ENCODE data around the gene ZNF366.

ZNF366 gene

GRCh38 chr5:72487177-72487576 lies 20.0 kb downstream of the ZNF366 start:
- DNase-seq: no peak

DNA sequence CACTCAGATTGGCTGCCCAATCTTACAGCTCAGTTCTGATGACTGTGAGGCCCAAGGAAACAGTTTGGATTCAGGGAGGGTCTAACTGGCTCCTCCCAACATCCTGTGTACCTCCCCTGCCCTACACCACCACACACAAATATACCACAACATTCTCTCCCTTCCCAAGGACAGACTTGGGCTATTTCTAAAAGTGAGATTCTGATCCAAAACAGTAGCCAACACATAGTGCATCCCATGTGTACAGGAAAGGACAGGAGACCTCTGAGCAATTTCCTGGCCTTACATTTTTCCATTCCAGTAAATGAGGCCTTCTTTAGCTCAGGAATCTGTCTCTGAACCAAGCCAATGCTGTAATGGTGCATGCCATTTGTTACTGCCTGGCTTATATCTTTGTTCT lies 20.8 kb downstream of the ZNF366 start:
- DNase-seq: no peak

DNA sequence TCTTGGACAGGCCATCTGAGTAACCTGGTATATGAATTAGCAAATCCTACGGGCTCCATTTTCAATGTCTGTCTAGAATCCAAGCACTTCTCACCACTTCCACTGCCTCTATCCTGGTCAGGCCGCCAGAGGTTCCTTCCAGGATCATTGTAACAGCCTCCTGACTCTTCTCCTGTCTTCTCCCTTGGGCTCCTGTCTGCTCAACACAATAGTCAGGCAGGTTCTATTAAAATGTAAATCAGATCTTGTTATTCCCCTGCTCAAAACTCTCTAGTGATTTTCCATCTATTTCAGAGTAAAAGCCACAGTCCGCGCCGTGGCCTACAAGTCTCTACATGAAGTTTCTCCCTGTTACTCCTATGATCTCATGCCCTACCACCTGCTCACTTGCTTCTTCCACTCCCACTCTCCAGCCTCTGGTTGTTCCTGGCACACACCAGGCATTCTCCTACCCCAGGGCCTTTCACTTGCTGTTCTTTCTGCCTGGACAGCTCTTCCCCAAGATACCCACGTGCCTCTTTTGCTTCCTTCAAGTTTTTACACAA lies 21.7 kb downstream of the ZNF366 start:
- DNase-seq: no peak

GRCh38 chr5:72482046-72482445 lies 25.2 kb downstream of the ZNF366 start:
- DNase-seq: no peak

- DNase-seq: peak; percentile 44
Observed at GRCh38 chr5:72480841-72481240, 26.4 kb downstream of the ZNF366 start.

GRCh38 chr5:72479921-72480320 lies 27.3 kb downstream of the ZNF366 start:
- DNase-seq: no peak

- no peak for DNase-seq
Observed at GRCh38 chr5:72478684-72479083, 28.5 kb downstream of the ZNF366 start.

DNA sequence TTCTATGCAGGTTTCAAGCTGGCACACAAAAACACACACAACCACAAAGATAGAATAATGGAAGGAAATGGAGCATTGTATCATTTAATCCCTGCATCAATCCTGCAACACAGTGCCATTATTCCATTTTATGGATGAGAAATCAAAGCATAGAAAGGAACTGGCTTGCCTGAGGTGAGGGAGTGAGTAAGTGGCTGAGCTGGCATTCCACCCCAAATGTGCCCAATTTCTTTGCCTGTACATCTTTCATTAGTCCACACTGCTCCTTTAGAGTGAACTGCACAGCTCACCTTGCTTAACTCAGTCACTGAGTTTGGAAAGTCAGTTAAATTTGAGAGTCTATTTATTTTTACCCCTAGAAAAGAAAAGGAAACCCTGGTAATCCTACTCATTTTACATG lies 28.9 kb downstream of the ZNF366 start:
- no peak for DNase-seq

- no peak for DNase-seq
Observed at GRCh38 chr5:72477644-72478043, 29.6 kb downstream of the ZNF366 start.

GRCh38 chr5:72477176-72477575 lies 30.0 kb downstream of the ZNF366 start:
- no peak for DNase-seq

DNA sequence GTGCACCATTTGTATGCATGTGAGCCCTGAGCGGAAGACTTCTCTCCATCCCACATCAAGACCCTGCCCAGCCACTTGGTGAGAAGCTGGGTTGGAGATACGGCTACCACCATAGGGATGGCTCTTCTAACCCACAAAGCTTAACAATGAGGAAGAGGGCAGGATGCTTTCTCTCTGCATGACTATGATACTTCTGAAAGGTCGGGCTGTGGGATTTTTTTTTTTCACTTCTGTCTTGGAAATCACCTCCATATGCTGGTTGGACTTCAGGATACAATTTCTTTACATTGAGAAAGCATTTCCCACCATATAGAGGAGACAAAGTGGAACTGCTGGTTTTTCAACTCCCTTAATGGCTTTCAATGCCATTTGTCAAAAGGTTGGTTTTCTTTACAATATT lies 30.5 kb downstream of the ZNF366 start:
- peak; percentile 87 for DNase-seq

DNA sequence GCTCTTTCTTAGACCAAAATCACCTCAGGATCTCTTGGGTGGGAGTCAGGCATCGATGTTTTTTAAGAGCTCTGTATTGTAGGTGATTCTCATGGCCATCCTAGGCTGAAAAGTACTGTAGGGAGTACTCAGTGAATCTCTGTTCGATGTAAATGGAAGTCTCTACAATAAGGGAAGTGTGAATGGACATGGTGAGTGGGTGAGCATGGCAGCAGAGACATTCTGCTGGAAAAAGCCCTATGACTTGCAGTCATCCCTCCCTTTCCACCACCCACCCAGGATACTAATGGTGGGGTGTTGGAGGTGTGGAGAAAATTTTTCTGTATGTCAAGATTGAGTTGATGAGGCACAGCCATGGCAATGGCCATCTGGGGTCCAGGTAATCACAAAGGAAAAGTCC lies 30.9 kb downstream of the ZNF366 start:
- peak; percentile 76 for DNase-seq

DNA sequence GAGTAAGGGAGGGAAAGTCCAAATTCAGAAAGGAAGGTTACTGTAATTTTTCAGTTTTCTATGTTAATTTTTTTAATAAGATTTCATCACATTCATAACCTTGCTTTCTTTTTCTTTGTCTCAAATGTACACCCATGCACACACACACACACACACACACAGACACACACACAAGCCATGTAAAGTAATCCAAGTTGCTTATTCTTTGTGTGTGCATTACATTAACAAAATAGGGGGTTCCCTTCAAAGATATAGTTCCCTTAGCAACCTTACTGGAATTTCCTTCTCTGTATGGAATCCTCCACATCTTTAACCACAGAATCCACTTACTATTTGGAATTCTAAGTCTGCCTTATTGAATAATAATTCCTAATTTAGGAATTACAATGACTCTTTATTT lies 32.7 kb downstream of the ZNF366 start:
- DNase-seq: no peak

GRCh38 chr5:72474046-72474500 lies 33.1 kb downstream of the ZNF366 start:
- no peak for DNase-seq

- DNase-seq: peak; percentile 90
Observed at GRCh38 chr5:72472666-72473422, 34.4 kb downstream of the ZNF366 start.

DNA sequence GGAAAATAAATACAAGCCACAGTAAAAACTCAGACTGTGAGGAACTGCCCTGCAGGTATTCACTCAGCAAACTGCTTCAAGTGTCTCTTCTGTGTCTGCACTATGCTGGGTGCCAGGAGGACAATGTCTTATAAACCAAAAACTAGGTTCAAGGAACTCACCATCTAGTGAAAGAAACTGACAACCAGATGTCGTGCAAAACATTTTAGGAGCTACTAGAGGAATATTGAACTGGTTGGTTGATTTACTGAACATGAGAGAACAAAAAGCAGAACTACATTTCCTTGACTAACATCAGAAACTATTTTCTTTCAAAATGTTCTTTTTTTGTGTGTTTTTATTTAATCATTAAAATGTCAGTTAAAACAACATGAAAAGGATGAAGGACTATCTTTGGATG lies 35.2 kb downstream of the ZNF366 start:
- peak; percentile 45 for DNase-seq

GRCh38 chr5:72470826-72471225 lies 36.4 kb downstream of the ZNF366 start:
- no peak for DNase-seq

DNA sequence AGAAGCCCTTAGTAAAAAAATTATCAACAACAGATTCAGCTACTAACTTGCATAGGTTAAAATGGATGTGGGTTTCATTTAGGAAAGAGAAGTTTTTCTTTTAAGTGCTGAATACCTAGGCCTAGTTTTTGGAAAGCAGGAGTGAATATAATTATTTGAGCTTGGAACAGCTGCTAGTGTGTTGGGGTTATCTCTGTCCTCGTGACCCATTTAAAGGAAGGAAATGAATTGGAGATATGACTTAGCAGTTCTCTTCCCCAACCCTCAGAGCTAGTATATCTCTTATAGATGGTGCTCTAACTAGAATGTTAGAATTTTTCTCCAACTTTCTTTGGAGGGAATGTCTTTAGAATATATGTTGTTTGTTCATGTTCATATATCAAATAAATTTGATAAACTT lies 38.6 kb downstream of the ZNF366 start:
- peak; percentile 38 for DNase-seq

DNA sequence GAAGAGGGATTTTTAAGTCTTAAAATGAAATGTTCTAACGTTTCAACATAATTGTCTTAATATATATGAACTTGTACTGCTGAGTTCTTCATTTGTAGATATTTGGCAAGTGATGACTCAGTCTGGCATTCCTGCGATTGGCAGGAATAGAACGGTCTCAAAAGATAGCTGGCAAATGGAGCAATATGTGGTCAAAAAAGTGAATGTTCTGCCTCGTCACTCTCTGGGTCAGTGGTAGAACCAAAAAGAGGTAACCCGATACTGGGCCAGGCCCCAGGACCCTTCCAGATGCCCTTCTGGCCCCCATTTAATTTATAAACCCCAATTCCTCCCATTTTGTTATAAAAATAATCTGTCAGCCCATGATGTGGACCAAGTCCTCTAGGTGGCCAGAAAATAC lies 39.2 kb downstream of the ZNF366 start:
- DNase-seq: peak; percentile 90

- no peak for DNase-seq
Observed at GRCh38 chr5:72467461-72467860, 39.7 kb downstream of the ZNF366 start.

- DNase-seq: peak; percentile 71
Observed at GRCh38 chr5:72465601-72466563, 41.3 kb downstream of the ZNF366 start.

DNA sequence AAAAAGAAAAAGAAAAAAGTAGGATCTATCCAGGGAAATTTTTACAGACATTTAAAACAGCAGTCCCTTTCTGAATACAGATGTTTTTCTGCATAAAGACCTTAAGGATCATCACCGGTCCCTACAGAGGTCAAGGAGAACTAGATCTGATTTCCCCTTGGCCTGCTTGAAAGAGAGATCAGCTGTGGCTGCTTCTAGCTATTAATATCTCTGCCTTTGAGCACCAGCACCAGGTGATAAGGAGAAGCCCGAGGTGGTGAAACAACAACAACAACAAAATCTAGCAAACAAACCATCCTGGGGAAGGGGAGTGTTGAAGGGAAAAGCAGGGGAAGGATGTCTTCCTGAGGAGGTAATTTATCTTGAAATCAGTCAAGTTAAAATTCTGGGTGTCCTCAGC lies 42.1 kb downstream of the ZNF366 start:
- no peak for DNase-seq

GRCh38 chr5:72464071-72464470 lies 43.1 kb downstream of the ZNF366 start:
- no peak for DNase-seq

Measured in inflammatory macrophage treated with lipopolysaccharide for 4 hours (primary cell).